NCI-H460 (cell line): ENCODE measurements around the gene MICAL2. TPM values are rescaled to one million over a fixed set of nuclear protein-coding genes. Genes with fewer than 3 reads are reported as not detected.

Experiments
- DNase-seq: peaks from one replicate; pipeline ENCODE4 v3.0.0-alpha.2; 2016; ENCODE audit warnings: low read depth; ENCODE audit errors: extremely low read depth
- total RNA-seq: library from RNA; depleted of rRNA; stranded (reverse); fragments of >200 nt; shearing (Covaris generic); gene quantifications from 2 replicates; pipeline ENCODE4 v1.2.3, GENCODE V29; 2014

The MICAL2 gene
- total RNA-seq, 1 experiment from 2014 or later: 1.4 TPM

DNA sequence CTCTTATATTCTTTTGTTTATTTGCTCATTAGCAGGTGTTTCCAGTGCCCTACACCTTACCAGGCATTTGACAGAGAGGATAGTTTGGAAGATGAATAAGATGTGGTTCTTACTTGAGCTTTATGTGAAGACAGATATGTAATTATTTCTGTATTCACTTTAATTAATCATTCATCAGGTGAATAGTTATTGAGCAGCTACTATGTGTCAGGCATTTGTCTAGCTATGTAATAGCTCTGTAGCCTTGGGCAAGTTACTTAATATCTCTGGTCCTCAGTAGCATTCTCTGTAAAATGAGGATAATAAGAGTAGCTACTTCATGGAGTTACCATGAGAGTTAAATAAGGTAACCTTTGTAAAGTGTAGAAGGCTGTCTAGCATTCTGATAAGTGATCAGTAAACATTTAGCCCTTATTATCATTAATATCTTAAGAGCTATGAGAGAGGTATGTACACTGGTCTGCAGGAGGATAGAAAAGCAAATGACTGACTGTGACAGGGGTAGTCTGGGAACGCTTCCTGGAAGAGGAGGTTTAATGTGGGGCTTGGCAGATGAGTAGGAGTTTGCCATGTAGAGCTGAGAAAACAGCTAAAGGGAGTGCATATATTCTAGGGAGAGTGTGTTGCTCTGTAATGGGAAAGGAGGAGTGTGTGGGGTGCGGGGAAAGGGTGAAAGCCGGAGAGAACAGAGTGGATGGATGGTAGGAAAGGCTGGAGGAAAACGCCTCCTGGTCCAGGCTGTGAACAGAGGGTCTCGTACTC, 56.1 kb downstream of the MICAL2 start:
- DNase-seq: no peak

DNA sequence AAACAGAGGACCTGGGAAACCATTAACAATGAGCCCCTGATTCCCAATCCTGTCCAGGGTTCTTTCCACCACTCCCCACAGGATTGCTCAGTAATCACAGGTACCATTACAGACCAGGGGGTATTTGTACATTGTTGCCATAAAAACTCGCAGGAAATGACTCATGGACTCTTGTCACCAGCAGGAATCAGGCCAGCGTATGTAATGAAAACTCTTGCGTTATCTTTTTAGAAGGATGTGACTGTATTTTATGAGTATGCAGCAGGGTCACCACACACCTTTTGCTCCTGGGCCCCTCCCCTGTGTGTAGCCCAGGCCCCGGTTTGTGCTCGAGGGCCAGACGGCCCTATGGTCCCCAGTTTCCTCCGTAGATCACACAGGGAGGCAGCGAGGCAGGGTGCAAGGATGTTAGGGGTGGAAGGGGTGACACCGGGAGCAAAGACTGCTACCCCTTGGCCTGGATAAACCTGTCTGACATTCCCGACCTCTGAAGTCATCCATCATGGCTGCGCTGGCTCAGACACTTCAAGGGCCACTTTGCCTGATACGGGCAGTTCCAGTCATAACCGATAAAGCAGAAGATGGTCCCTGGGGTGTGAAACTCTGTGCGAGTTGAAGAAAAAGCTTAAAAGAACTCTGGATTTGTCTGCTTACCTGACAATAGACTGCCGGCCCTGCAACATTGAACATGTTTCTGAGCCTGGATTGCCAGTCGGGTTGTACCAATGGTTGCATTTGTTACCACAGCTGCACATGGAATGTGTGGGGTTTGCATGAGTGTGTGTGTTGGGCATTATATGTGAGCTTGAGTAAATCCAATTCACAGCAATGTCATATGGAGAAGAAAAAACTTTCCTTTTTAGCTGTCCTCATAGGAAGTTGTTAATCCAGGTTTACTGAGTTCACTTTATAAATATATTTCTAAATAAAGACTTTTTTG, 56.9 kb downstream of the MICAL2 start:
- DNase-seq: peak; percentile 38

DNA sequence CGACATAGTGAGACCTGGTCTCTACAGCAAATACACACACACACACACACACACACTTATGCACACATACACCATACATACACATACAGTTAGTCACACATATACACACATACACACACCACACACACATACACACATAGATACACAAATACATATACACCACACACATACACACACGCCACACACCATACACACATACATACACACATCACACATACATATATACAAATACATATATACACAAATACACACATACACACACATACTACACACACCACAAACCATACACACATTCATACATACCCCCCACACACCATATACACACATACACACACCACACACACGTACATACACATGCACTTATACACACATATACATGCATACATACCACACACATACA, 57.7 kb downstream of the MICAL2 start:
- no peak for DNase-seq

DNA sequence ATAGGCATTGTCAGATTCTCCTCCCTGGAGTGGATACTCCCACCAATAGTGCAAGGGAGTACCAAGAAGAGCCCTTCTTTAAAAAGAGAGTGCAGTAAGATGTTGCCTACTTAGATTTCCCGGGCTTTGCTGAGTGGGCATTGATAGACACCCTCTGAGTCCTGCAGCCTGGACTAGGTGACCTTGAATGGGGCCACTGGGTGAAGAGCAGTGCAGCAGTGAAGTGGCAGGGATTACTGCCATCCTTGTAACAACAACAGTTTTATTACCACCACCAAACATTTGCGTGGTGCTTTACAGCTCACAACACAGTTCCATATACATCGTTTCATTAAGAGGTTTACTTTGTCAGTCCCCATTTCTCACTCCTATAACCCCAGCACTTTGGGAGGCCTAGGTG, 59.4 kb downstream of the MICAL2 start:
- DNase-seq: no peak

DNA sequence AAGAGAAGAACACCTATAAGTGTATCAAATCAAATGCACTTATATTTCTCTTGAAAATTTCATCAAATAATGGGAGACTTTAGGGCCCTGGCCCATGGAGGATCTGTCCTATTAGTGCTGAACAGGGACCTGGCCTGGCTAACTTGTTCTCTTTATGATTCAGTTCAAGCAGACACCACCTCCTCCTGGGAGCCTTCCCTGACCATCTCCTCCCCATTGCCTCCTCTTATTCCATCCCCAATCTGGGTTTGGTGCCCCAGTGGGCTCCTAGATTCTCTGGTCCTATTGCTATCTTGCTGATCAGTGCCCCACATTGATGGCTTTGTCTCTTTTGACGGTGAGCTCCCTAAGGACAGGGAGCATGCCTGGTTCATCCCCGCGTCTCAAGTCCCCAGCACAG, 60.1 kb downstream of the MICAL2 start:
- no peak for DNase-seq

DNA sequence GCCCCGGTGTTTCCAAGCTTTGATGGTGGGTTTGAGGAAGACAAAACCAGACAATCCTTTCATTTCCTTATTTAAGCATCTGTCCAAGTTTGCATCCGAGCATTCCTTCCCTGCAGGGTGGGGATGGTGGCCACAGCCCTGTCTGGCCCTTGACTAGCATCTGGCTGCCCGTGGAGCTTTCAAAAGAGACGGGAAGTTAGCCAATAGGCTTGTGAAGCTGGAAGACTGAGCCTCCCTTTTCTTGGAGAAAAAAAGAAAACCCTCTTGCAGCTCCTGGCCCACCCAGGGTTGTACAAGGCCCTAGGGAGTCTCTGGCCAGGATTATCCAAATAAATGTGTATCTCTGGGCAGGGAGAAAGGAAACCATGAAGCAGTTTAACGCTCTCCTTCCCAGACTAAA, 60.6 kb downstream of the MICAL2 start:
- DNase-seq: no peak

DNA sequence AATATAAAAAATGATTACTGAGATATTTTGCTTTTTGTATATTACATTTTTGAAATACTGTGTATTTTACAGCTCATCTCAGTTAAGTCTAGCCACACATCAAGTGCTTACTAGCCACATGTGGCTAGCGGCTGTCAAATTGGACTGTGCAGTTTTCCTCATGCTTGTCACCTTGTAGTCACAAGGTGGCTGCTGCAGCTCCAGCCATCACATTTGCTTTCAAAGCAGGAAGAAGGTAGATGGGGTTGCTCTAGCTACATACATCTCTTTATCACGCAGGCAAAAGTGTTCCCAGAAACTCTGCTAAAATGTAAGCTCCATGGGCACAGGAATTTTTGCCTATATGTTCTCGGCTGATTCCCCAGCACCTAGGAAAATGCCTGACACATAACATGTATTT, 61.5 kb downstream of the MICAL2 start:
- no peak for DNase-seq

DNA sequence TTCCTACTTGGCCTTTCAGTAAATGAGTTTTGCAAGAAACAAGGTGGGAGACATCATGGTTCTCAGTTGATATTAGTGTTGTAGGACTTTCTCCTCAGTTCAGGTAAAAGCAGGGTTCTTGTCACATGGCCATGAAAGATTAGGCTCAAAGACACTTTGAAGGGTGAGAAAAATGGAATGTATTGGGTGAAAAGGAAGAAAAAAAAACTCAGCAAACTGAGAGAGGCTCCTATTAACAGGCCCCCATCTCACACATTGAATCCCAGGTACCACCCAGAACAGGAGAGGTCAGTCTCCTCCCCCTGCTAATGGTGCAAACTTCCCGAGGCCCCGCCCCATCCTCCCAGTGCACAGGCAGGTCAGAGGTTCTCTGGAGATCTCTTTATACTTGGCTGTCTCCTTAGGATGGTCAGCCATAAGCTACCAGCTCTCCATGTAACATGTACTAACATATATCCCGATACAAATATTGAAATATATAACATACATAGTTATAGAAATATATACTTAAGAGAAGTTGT, 62.2 kb downstream of the MICAL2 start:
- DNase-seq: no peak

DNA sequence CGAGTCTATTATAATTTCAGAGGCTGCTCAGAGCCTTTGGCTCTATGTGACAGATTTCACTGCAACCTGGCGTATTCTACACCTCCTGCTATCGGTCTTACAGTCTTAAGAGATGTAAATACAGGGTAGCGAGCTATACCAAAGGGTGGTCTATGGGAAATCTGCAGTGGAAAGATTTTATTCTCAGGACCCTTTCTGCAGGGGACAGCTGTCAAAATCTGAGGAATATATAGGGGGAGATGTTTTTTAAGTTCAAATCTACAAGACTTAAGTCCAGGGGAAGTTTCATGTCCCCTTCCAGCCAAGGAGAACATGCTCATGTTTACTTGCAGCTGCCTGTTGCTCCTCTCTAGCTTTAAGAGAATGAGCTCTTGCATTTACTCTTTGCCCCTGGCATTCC, 62.7 kb downstream of the MICAL2 start:
- no peak for DNase-seq

DNA sequence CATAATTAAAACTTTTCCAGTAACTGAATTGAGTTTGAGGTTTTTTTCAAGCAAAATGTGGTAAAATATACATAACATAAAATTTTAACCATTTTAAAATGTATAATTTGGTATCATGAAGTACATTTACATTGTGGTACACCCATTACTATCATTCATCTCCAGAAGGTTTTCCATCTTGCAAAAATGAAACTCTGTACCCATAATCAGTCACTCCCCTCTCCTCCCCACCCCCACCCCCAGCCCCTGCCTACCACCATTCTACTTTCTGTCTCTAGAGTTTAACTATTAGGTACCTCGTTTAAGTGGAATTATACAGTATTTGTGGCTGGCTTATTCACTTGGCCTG, 63.7 kb downstream of the MICAL2 start:
- no peak for DNase-seq

DNA sequence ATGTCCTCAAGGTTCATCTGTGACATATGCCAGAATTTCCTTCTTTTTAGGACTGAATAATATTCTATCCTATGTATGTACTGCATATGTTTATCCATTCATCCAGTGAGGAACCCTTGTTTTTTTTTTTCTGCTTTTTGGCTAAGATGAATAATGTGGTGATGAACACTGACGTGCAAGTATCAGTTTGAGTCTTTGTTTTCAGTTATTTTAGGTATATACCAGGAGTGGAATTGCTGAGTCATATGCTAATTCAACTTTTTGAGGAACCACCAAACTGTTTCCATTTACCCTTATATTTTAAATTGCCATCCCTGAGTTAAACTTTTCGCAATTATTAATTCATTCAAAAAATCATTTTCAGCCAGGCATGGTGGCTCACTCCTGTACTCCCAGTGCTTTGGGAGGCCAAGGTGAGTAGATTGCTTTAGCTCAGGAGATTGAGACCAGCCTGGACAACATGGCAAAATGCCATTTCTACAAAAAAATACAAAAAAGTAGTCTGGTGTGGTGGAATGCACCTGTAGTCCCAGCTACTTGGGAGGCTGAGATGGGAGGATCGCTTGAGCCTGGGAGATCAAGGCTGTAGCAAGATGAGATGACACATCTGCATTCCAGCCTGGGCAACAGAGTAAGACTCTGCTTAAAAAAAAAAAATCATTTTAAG, 64.2 kb downstream of the MICAL2 start:
- DNase-seq: no peak

DNA sequence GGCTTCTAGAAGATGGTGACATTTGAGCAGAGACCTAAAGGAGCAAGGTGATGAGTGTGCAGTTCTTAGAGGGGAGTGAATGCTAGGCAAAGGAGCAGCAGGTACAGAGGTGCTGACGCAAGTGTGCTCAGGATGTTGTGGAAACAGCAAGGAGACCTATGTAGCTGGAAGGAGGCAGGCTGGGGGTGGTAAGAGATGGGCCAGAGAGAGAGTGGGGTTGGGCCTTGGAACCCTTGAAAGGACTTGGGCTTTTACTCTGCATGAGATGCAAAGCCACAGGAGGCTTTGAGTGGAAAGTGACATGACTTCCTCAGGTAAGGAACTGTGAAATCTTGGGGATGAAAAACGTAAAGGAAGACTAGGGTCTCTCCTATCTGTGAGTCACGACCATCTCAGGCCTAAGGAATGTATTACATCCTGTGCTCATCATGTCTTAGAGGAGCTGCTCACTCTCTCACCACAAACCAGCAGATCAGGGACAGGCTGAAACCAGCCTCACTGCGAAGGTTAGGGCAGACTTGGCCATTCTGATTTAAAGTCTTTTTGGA, 65.4 kb downstream of the MICAL2 start:
- DNase-seq: no peak

DNA sequence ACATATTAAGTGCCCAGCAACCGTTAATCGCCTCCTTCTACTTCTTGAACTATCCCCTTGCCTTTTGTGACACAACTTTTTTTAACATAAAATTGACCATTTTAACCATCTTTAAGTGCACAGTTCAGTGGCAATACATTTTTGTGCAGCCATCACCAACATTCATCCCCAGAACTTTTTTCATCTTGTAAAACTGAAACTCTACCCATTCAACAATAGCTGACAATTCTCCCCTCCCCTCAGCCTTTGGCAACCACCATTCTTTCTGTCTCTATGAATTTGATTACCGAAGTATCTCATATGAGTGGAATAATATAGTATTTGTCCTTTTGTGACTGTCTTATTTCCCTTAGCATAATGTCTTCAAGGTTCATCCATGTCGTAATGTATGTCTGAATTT, 66.0 kb downstream of the MICAL2 start:
- no peak for DNase-seq

DNA sequence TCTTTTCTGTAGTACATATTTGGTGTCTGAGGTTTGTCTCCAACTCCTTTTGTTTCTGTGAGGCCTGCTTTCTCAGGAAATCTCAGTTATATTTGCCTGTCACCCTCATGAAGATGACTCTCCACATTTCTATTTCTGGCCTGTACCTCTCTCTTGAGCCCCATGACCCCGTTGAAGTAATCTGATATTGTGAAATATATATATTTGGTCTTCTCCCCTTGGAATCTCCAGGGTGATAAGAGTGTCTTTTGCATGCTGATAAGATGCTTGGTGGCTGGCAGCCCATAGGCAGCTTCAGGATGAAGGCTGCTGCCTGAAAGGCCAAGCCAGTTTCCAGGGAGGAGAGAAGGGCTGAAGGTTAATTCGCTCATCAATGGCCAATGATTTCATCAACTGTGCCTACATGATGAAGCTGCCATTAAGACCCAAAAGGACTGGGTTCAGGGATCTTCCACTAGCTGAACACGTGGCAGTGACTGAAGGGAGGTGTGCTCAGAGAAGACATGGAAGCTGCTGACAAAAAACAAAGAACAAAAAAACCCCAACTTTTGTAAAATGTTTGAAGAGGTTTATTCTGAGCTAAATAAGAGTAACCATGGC, 67.4 kb downstream of the MICAL2 start:
- no peak for DNase-seq

DNA sequence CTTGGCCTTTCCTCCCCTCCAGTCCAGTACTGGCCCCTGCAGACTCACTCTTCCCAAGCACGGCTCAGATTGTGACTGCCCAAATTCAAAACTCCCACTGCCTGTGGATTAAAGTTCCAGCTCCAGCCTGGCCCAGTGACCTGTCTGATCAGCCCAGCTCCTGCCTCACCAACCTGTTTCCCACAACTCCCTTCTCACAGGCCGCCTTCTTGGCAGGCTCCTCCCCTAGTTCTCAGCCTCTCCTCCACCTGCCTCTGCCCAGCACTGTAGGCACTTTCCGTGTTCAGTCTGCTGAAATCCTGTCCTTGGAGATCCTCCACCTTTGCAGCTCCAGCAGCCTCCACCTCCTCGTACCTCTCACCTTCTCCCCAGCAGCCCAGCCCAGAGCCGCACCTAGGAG, 68.6 kb downstream of the MICAL2 start:
- no peak for DNase-seq

DNA sequence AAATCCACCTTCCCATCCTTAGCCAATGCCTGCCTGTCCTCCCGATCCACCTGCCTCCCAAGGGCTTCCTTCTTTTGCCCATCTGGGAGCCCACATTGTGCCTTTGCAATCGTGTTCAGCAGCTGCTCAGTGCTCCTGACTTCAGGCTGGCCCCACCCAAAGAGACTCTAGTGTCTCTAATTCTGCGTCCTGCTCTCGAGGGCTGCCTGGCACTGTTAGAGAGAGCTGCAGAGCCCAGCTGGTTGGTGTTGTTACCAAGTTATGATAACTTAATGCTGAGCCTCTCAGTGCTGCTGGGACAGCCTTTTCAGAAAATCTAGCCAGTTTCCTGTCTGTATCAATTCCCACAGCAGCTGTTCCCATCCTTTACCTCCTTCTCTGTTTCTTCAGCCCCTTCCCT, 69.1 kb downstream of the MICAL2 start:
- DNase-seq: no peak

DNA sequence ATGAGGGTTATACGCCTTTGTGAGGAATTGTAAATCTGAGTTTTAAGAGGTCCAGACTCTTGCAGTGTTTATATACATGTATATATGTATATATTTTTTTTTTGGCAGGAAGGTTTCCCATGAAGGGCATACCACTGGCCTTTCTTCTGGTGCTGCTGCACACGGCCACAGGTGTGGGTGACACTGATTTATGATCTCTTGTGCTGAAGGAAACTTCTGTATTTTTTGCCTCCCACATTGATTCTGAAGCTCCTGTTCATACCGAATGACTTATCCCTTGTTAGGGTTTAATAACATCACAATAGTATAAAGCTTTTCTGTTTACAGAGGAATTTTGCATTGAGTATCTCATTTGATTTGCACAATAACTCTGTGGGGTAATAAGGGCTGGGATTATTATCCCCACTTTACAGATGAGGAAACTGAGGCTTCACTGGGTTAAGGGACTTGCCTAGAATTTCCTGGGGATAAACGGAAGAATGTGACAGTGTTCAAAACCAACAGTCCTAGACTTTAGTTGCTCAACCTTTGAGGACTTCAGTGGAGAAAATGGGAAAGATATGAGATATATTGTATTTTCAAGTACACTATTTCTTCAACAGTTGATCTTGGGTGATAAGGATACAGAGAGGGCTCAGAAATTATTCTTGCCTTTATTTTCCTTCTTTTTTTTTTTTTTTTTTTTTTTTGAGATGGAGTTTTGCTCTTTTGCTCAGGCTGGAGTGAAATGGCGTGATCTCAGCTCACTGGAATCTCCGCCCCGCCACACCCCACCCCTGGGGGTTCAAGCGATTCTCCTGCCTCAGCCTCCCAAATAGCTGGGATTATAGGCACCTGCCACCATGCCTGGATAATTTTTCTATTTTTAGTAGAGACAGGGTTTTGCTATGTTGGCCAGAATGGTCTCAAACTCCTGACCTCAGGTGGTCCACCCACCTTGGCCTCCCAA, 70.1 kb downstream of the MICAL2 start:
- no peak for DNase-seq

DNA sequence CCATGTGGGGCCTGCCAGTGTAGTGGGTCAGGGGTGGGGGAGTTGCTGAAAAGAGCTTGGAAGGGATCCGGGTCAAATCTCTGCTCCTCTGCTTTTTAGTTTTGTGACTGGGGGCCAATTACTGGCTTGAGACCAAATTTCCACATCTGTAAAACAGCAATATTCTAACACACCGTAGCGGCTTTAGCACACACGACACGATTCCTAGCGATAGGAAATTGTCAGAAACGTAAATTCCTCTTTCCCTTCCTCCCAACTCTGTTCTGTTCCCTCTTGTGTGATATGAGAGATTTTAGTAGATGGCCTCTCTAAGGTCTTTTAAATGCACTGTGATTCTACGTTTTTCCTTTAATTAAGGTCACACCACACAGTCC, 71.9 kb downstream of the MICAL2 start:
- no peak for DNase-seq
